HepG2 (cell line): Measurements from ENCODE around the gene ZNF669. TPM values are rescaled to one million over a fixed set of nuclear protein-coding genes. Genes with fewer than 3 reads are reported as not detected.

Experiments used
- CENPBD1 ChIP-seq: sonication (generic); formaldehyde crosslinking; IDR thresholded peaks from 2 replicates; pipeline ENCODE4 v1.8.0; 2022; ENCODE audit warnings: missing genetic modification reagents, low read depth, mild to moderate bottlenecking, borderline replicate concordance
- KDM3A ChIP-seq: IDR thresholded peaks from 2 replicates; pipeline ENCODE4 v1.6.1; 2018; ENCODE audit warnings: low read depth, missing compliant biosample characterization
- MEF2D ChIP-seq: sonication (generic); formaldehyde crosslinking; IDR thresholded peaks from 2 replicates; pipeline ENCODE4 v1.5.1; 2020; ENCODE audit warnings: mild to moderate bottlenecking, missing genetic modification reagents
- MYPOP ChIP-seq: sonication (generic); formaldehyde crosslinking; IDR thresholded peaks from 2 replicates; pipeline ENCODE4 v1.8.1; 2023; ENCODE audit warnings: mild to moderate bottlenecking, moderate library complexity, missing genetic modification reagents
- NONO ChIP-seq, 2 experiments: fragments of 450-650 bp in 1 of 2; sonication (generic) in 1 of 2; formaldehyde crosslinking in 1 of 2; IDR thresholded peaks in 1 of 2; conservative IDR thresholded peaks in 1 of 2; 2 replicates each; pipeline versions ENCODE4 v1.6.1 to v1.8.0; 2017 to 2022; ENCODE audit warnings: mild to moderate bottlenecking in 1 of 2, missing genetic modification reagents in 1 of 2, moderate library complexity in 1 of 2
- SIN3A ChIP-seq: IDR thresholded peaks from 2 replicates; pipeline ENCODE4 v1.6.1; 2011; ENCODE audit warnings: low read depth, mild to moderate bottlenecking, control low read depth, low read length, borderline replicate concordance
- ZFAT ChIP-seq: sonication (generic); formaldehyde crosslinking; conservative IDR thresholded peaks from 2 replicates; pipeline ENCODE4 v1.8.1; 2023; ENCODE audit warnings: missing genetic modification reagents, inconsistent platforms
- ZNF281 ChIP-seq: sonication (generic); formaldehyde crosslinking; IDR thresholded peaks from 2 replicates; pipeline ENCODE4 v1.4.0; 2020; ENCODE audit warnings: missing genetic modification reagents, borderline replicate concordance
- ZNF512B ChIP-seq: sonication (generic); formaldehyde crosslinking; IDR thresholded peaks from 2 replicates; pipeline ENCODE4 v1.5.1; 2020; ENCODE audit warnings: missing genetic modification reagents, mild to moderate bottlenecking, borderline replicate concordance
- ZSCAN29 ChIP-seq: sonication (generic); formaldehyde crosslinking; conservative IDR thresholded peaks from 2 replicates; pipeline ENCODE4 v1.4.0; 2020; ENCODE audit warnings: mild to moderate bottlenecking, missing genetic modification reagents
- polyA plus RNA-seq, 8 experiments: library from polyadenylated mRNA; depleted of rRNA in 3 of 8; stranded (reverse) in 7 of 8; unstranded in 1 of 8; fragments of >200 nt; fragmentation: Illumina TruSeq in 4 of 8; extraction: Trizol in 4 of 8; gene quantifications; 2 replicates each; pipeline versions ENCODE4 v1.2.1 to v1.2.3, GENCODE V29; 2011 to 2016; ENCODE audit warnings: low read depth in 4 of 8, missing spikeins in 1 of 8, mixed read lengths in 1 of 8; ENCODE audit not compliant: insufficient read depth in 1 of 8
- total RNA-seq, 5 experiments: library from RNA; depleted of rRNA; stranded (reverse); fragments of >200 nt; fragmentation: Illumina TruSeq; extraction: Trizol; gene quantifications; 2 replicates each; pipeline ENCODE4 v1.2.3, GENCODE V29; 2016; ENCODE audit warnings: low read depth in 1 of 5
- TF ChIP-seq, protein P1 (sequence below): sonication (generic); formaldehyde crosslinking; IDR thresholded peaks from 2 replicates; pipeline ENCODE4 v1.4.0; 2020; ENCODE audit warnings: missing genetic modification reagents
- TF ChIP-seq, protein P2 (sequence below): sonication (generic); formaldehyde crosslinking; IDR thresholded peaks from 2 replicates; pipeline ENCODE4 v1.4.0; 2020; ENCODE audit warnings: missing genetic modification reagents

The ZNF669 gene
- total and polyA plus RNA-seq, 2 of the 13 experiments (the other 11 are each of a cell fraction or from before 2014, with no cell fraction given), result 3.1 to 14.6 TPM

DNA sequence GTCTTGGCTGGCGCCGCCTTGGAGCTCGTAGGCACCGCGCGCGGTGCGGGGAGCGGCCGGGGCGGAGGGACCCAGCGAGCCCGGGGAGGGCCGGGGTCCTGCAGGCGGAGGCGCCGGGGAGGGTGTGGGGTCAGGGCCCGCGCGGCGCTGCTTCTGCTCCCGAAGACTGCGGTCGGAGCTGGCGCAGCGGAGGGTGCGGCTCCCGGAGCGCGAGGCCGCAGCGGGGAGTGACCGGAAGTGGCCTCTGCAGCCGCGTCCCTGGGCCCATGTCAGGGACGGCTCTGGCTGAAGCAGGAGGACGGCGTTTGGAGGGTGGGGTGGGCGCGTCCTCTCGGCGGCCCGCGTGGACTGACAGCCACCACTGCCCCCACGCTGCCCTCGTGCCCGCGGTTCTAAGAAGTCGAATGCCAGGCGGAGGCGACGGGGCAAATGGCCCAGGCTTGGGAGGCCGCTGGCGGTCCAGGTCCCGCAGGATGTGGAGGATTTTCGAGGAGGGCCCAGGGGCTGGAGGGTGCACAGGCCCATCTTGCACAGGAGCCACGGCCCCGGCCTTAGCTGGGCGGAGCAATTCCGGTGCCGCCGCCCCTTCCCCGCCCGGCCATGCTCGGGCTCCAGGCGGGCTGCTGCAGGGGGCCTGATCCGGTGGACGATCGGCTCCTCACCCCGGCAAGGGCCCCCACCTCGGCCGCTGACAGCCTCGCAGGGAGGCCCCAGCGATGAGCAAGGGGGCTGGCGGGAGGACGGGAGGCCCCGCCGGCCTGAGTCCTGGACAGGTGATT is 7.7 kb upstream of the ZNF669 start (continued):
- no peak for TF ChIP-seq ZNF512B (CRISPR knock-in tag)
- no peak; the same call in 1 of the 2 replicates for TF ChIP-seq CENPBD1
- no peak for TF ChIP-seq NONO (IDR thresholded peaks at IDR 0.05)
- TF ChIP-seq NONO (CRISPR knock-in tag; conservative IDR thresholded peaks at IDR 0.05), result peak; percentile 76
- peak; percentile 83 for TF ChIP-seq ZSCAN29 (CRISPR knock-in tag)
- TF ChIP-seq SIN3A, result 0 out of 2 replicates have a peak, but pooled peaks have one; percentile 41
- TF ChIP-seq ZFAT (CRISPR knock-in tag), result no peak
- peak; percentile 85 for TF ChIP-seq MYPOP
- TF ChIP-seq, protein P1, sequence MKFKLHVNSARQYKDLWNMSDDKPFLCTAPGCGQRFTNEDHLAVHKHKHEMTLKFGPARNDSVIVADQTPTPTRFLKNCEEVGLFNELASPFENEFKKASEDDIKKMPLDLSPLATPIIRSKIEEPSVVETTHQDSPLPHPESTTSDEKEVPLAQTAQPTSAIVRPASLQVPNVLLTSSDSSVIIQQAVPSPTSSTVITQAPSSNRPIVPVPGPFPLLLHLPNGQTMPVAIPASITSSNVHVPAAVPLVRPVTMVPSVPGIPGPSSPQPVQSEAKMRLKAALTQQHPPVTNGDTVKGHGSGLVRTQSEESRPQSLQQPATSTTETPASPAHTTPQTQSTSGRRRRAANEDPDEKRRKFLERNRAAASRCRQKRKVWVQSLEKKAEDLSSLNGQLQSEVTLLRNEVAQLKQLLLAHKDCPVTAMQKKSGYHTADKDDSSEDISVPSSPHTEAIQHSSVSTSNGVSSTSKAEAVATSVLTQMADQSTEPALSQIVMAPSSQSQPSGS (CRISPR knock-in tag), result 0 out of 2 replicates have a peak, but pooled peaks have one; percentile 25
- 0 out of 2 replicates have a peak, but pooled peaks have one; percentile 34 for TF ChIP-seq KDM3A (CRISPR knock-in tag)
- no peak for TF ChIP-seq ZNF281 (CRISPR knock-in tag)
- TF ChIP-seq, protein P2, sequence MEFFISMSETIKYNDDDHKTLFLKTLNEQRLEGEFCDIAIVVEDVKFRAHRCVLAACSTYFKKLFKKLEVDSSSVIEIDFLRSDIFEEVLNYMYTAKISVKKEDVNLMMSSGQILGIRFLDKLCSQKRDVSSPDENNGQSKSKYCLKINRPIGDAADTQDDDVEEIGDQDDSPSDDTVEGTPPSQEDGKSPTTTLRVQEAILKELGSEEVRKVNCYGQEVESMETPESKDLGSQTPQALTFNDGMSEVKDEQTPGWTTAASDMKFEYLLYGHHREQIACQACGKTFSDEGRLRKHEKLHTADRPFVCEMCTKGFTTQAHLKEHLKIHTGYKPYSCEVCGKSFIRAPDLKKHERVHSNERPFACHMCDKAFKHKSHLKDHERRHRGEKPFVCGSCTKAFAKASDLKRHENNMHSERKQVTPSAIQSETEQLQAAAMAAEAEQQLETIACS (CRISPR knock-in tag), result peak; percentile 13; the same call in 1 of the 2 replicates
- TF ChIP-seq MEF2D (CRISPR knock-in tag), result peak; percentile 59; the same call in 1 of the 2 replicates
